ENCODE results near the gene NDUFV2. TPM values are rescaled to one million over a fixed set of nuclear protein-coding genes. Genes with fewer than 3 reads are reported as not detected.
"Not testable (repeated sequence)": the region's sequence is repeated elsewhere in the genome, so short reads cannot be mapped to it uniquely, and the experiment has no call there.

The NDUFV2 gene
- total RNA-seq, 1 donor: 355 TPM

DNA sequence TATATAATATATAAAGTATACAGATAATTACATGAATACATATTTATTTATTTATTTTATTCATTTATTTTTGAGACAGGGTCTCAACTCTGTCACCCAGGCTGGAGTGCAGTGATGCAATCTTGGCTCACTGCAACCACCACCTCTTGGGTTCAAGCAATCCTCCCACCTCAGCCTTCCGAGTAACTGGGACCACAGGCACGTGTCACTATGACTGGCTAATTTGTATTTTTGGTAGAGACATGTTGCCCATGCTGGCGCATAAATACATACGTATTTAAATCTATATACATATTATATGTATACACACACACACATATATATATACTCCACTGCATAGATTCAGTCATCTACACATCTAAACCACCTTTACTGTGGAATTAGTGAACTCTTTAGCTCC, 20.6 kb upstream of the NDUFV2 start:
- H3K9me3 ChIP-seq (ENCODE audit: low read depth, low read length): no peaks in the 10 kb centered on the region
- no peaks in the 10 kb centered on the region for H3K27me3 ChIP-seq (ENCODE audit: insufficient read depth, low read length)
- H3K4me3 ChIP-seq (ENCODE audit: low read length): no peak overlapping the region
- H3K4me1 ChIP-seq (ENCODE audit: insufficient read depth, low read length): peaks cover 26% of the 10 kb centered on the region

DNA sequence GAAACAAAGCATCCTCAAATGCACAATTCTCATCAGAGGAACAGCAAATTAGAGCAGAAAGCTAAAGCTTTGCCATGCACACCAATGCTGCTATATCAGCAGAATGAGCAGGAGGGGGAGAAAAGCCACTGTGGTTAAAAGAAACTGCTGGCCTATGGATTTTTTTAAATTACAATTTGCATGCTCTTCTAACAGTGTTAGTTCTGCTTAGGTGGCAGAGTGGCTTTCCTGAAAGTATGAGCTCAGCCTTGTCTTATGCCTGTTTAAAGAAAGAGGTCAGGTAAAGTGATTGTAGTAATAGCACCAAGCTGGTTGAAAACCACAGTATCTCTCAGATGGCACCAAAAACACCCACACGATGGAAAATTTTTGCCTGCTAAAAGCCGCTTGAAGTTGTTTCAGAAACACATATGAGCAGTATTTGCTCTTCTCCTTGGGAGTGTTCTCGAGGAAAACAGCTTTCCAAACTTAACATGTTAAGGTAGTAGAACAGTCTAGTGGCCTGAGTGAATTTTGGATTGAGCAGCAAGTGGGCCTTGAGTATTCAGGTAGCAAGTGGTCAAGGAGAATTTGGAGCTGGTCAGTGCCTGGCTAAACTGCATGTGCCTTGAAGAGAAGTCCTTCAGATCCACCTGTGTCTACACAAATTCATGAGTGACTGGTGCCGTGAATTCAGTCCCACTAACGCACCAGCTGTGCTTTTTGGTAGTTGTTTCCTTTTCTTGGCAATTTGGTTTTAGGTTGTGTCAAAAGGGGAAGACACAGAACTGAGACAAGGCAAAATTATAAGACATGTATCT, 19.6 kb upstream of the NDUFV2 start:
- Histone ChIP-seq H3K4me1 (ENCODE audit: insufficient read depth, low read length) (peaks cover 26% of the 10 kb centered on the region), H3K9me3 (ENCODE audit: low read depth, low read length) (no peaks in the 10 kb centered on the region), H3K27me3 (ENCODE audit: insufficient read depth, low read length) (no peaks in the 10 kb centered on the region), H3K4me3 (ENCODE audit: low read length) (no peak overlapping the region)

DNA sequence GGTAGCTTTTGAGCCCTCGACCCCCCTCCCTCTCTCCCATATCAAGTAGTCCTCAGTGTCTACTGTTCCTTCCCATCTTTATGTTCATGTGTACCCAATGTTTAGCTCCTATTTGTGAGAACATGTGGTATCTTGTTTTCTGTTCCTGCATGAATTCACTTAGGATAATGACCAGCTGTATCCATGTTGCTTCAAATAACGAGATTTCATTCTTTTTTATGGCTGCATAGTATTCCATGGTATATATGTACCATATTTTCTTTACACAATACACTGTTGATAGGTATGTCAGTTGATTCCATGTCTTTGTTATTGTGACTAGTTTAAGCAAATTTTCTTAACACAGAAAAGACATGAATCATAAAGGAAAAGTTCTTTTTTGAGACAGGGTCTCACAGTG, 16.5 kb upstream of the NDUFV2 start:
- H3K4me1 ChIP-seq (ENCODE audit: insufficient read depth, low read length): peaks cover 28% of the 10 kb centered on the region
- no peaks in the 10 kb centered on the region for H3K9me3 ChIP-seq (ENCODE audit: low read depth, low read length)
- H3K4me3 ChIP-seq (ENCODE audit: low read length): no peak overlapping the region
- no peaks in the 10 kb centered on the region for H3K27me3 ChIP-seq (ENCODE audit: insufficient read depth, low read length)

DNA sequence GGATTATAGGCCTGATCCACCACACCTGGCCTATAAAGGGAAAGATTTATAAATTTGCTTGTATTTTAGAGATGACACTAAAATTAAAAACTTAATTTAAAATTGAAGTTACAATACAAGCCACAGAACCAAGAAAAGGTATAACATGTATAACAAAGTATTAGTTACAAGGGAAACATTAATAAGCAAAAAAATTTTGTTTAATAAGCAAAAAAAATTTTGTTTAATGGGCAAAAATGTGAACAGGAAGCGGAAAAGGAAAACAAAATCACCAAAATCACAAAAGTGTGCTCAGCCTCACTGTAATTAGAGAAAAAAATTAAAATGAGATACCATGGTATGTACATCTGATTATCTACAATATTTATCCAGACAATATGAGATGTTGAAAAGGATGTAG, 15.9 kb upstream of the NDUFV2 start:
- Histone ChIP-seq H3K4me1 (ENCODE audit: insufficient read depth, low read length) (peaks cover 25% of the 10 kb centered on the region), H3K4me3 (ENCODE audit: low read length) (no peak overlapping the region), H3K27me3 (ENCODE audit: insufficient read depth, low read length) (no peaks in the 10 kb centered on the region), H3K9me3 (ENCODE audit: low read depth, low read length) (no peaks in the 10 kb centered on the region)

DNA sequence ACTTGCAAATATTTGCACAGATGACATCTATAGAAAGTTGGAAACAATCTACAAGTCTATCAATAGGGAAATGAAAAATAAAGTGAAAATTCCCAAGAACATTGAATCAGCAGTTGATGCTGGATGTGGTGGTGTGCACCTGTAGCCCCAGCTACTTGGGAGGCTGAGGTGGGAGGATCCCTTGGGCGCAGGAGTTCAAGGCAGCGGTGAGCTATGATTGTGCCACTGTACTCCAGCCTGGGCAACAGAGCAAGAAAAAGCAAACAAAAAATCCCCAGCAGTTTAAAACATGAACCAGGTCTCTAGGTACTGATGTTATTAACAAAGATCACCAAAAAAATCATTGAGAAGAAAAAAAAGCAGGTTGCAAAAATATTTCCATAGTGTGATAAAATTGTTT, 15.4 kb upstream of the NDUFV2 start:
- Histone ChIP-seq H3K4me1 (ENCODE audit: insufficient read depth, low read length) (peaks cover 27% of the 10 kb centered on the region), H3K27me3 (ENCODE audit: insufficient read depth, low read length) (no peaks in the 10 kb centered on the region), H3K4me3 (ENCODE audit: low read length) (no peak overlapping the region), H3K9me3 (ENCODE audit: low read depth, low read length) (no peaks in the 10 kb centered on the region)

DNA sequence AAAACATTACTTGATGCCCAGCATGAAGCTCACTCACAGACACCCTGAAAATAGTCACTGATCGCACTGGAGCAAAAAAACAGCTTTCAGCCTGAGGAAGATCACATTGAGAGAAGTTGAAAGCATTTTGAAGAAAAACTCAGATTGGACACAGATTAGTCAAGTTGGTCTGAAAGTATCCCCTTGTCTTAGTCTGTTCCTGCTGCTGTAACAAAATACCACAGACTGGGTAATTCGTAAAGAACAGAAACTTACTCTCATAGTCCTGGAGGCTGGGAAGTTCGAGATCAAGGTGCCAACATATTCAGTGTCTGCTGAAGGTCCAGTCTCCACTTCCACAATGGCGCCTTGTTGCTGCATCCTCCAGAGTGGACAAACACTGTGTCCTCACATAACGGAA, 14.2 kb upstream of the NDUFV2 start:
- Histone ChIP-seq H3K4me1 (ENCODE audit: insufficient read depth, low read length) (peaks cover 25% of the 10 kb centered on the region), H3K27me3 (ENCODE audit: insufficient read depth, low read length) (no peaks in the 10 kb centered on the region), H3K4me3 (ENCODE audit: low read length) (no peak overlapping the region), H3K9me3 (ENCODE audit: low read depth, low read length) (no peaks in the 10 kb centered on the region)

DNA sequence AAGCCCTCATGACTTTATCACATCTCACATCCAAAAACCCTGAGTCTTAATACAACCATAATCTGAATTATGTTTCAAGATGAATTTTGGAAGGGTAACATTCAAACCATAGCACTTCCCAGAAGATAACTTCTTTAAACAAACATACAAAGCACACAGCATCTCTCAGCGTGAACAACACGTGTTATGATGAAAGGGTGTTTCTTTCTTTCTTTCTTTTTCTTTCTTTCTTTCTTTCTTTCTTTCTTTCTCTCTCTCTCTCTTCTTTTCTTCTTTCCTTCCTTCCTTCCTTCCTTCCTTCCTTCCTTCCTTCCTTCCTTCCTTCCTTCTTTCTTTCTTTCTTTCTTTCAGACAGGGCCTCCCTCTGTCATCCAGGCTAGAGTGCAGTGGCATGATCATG, 13.8 kb upstream of the NDUFV2 start:
- not testable (repeated sequence) for H3K27me3 ChIP-seq (ENCODE audit: insufficient read depth, low read length); H3K9me3 ChIP-seq (ENCODE audit: low read depth, low read length); H3K4me3 ChIP-seq (ENCODE audit: low read length)
- H3K4me1 ChIP-seq (ENCODE audit: insufficient read depth, low read length): peaks cover 25% of the 10 kb centered on the region

DNA sequence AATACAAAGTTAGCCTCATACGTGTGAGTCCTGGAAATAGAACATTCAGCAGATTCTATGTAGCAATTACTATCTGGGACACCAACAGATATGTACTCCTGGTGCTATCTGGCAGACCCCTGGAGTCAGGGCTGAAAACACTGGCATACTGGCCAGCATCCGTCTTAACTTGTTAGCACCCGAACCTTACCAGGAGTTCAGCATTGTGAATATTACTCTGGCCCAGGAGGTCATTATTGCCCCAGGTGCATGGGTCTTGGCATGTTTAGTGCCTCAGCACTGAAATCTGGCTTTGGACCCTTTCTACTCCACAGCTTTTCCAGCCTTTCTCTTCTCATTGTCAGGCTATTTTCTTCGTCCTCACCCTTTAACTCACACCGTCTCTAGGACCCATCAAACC, 11.9 kb upstream of the NDUFV2 start:
- Histone ChIP-seq H3K4me3 (ENCODE audit: low read length) (no peak overlapping the region), H3K27me3 (ENCODE audit: insufficient read depth, low read length) (no peaks in the 10 kb centered on the region), H3K4me1 (ENCODE audit: insufficient read depth, low read length) (peaks cover 32% of the 10 kb centered on the region), H3K9me3 (ENCODE audit: low read depth, low read length) (no peaks in the 10 kb centered on the region)

DNA sequence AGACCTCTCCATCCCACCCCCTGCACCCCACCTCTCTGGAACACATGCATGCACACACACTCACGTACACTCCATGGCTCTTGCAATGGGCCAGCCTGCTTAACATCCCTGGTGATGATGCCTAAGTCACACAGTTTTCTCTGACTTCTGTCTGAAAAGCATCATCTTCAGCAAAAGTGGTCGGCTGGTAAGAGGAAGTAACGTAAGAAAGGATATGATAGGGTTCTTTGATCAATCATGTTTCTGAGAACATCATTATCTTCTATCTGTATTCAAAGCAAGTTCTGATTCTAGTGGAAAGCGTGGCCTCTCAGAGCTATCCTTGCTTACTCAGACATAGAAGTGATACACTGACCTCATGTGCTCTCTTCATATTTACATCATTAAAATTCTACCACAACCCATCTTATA, 11.4 kb upstream of the NDUFV2 start:
- H3K4me3 ChIP-seq (ENCODE audit: low read length): no peak overlapping the region
- peaks cover 36% of the 10 kb centered on the region for H3K4me1 ChIP-seq (ENCODE audit: insufficient read depth, low read length)
- no peaks in the 10 kb centered on the region for H3K27me3 ChIP-seq (ENCODE audit: insufficient read depth, low read length)
- H3K9me3 ChIP-seq (ENCODE audit: low read depth, low read length): no peaks in the 10 kb centered on the region

DNA sequence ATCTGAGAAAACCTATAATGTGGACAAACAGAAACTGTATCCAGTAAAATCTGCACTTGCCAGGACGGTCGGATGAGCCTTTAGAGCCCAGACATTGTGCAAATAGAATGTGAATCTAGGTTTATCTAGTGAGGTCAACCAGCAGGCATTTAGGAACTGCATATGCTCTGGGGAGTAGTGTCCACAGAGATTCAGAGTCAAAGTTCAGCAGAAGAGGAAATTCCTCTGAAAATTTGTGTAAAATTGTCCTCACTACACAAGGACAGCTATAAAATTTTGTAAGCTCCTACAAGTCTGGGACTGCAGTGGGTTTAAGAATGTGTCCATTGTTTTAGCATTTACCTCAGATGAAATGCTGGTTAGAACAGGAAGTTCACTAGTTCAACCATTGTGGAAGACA, 9.8 kb upstream of the NDUFV2 start:
- no peaks in the 10 kb centered on the region for H3K9me3 ChIP-seq (ENCODE audit: low read depth, low read length)
- H3K4me1 ChIP-seq (ENCODE audit: insufficient read depth, low read length): peaks cover 36% of the 10 kb centered on the region

DNA sequence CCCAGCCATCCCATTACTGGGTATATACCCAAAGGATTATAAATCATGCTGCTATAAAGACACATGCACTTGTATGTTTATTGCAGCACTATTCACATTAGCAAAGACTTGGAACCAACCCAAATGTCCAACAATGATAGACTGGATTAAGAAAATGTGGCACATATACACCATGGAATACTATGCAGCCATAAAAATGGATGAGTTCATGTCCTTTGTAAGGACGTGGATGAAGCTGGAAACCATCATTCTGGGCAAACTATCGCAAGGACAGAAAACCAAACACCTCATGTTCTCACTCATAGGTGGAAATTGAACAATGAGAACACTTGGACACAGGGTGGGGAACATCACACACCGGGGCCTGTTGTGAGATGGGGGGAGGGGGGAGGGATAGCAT, 9.4 kb upstream of the NDUFV2 start:
- not testable (repeated sequence) for H3K27me3 ChIP-seq (ENCODE audit: insufficient read depth, low read length); H3K4me3 ChIP-seq (ENCODE audit: low read length); H3K9me3 ChIP-seq (ENCODE audit: low read depth, low read length)
- H3K4me1 ChIP-seq (ENCODE audit: insufficient read depth, low read length): peaks cover 36% of the 10 kb centered on the region

More for the DNA sequence above, 9.8 kb upstream of the NDUFV2 start:
- Histone ChIP-seq H3K27me3 (ENCODE audit: insufficient read depth, low read length) (no peaks in the 10 kb centered on the region), H3K4me3 (ENCODE audit: low read length) (no peak overlapping the region)

DNA sequence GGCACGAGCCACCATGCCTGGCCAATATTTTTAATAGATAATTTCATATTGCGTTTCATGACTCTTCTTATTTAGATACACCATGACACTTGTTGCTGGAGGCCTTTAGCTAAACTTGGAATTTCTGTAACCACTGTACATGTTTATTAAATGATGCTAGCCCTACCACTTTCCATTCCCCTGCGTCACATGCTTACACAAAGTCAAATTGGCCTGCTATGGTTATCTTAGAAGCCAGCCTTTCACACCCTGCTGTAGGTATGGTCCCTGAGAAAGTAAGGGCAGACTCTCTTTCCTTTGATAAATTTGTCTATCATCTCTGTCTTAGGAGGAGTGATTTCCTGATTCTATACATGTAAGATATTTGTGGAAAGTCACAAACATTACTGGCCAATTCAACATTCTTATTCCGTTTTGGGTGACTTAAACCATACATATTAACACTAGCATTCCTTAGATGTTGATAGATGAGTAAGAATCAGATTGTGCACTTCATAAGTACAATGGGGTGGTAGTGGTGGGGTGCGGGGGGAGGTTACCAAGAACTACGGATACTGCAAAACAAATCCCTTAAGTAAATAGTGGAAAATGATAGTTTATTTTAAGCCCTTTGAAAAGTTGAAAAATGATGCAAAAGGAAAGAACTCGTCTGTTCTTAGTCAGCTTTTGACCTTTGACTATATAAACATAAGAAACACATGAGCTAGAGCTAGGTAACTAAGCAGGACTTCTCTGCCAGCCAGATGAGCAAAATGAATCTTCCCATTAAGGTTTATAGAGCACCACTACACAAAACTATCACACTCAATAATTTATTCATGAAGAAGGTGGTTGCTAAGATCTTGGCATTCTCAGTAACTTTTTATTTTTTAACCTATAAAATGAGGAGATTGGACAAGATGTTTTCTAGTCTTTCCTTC, 7.9 kb upstream of the NDUFV2 start:
- Histone ChIP-seq H3K4me3 (ENCODE audit: low read length) (no peak overlapping the region), H3K9me3 (ENCODE audit: low read depth, low read length) (no peaks in the 10 kb centered on the region), H3K4me1 (ENCODE audit: insufficient read depth, low read length) (peaks cover 36% of the 10 kb centered on the region), H3K27me3 (ENCODE audit: insufficient read depth, low read length) (no peaks in the 10 kb centered on the region)

DNA sequence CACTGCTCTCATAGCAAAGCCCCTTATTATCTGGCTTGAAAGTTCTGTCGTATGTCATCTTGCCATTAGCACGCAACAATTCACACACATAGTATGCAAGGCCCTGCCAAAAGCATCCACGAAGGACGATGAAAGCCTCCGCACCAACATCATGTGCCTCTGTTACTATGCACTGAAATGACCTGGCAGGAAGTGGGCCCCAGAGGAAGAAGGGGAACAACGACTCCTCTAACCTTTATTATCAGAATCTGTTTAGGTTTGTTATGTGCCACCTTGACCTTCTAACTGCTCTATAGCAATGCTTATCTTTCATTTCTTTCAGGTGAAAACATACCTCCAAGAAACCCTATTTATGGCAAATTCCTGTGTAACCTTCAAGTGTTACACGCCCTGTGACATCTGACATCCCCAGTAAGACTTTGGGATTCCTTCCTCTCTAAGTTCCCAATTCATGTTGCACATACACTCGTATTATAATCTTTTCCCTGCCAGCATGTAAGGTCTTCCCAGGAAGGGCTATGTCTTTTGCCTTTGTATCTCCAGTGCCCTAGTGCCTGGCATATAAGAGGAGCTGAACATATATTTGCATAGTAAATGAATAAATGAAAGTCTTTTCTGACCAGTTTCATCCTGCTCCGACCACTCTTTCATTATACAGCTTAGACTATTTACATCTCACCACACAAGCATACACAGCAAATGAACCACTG, 7.0 kb upstream of the NDUFV2 start:
- Histone ChIP-seq H3K4me3 (ENCODE audit: low read length) (no peak overlapping the region), H3K27me3 (ENCODE audit: insufficient read depth, low read length) (no peaks in the 10 kb centered on the region), H3K4me1 (ENCODE audit: insufficient read depth, low read length) (peaks cover 35% of the 10 kb centered on the region), H3K9me3 (ENCODE audit: low read depth, low read length) (no peaks in the 10 kb centered on the region)

DNA sequence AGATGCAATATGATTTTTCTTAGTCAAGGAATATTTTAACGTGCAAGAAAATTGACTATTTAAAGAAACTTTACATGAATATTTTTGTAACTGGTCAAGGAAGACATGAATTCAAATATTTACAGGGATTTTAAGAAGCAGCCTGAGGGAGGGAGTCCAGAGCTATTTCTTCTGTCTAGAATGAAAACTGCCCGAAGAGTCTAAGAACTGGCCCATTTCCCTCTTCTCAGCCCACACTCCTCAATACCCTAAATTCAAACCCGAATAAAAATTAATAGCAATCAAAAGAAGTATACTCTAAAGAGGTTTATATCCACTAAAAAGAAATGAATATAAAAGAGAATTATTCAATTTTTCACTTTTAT, 6.5 kb upstream of the NDUFV2 start:
- Histone ChIP-seq H3K4me1 (ENCODE audit: insufficient read depth, low read length) (peaks cover 32% of the 10 kb centered on the region), H3K9me3 (ENCODE audit: low read depth, low read length) (no peaks in the 10 kb centered on the region), H3K27me3 (ENCODE audit: insufficient read depth, low read length) (no peaks in the 10 kb centered on the region), H3K4me3 (ENCODE audit: low read length) (no peak overlapping the region)

DNA sequence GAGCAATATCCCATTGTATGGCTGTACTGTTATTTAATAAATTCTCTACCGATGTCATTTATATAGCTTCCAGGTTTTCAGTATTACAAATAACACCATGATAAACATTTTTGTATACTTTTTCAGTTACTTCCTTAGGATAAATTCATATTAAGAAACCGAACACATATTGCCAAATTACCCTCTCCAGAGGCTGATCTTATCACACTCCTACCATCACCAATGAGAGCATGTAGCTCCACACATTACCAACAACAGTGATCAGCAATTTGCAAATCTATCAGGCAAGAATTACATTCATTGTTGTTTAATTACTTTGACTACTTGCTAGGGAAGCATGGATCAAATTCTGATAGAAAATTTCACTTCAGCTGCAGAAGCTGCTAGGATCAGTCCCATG, 5.8 kb upstream of the NDUFV2 start:
- Histone ChIP-seq H3K4me3 (ENCODE audit: low read length) (no peak overlapping the region), H3K27me3 (ENCODE audit: insufficient read depth, low read length) (no peaks in the 10 kb centered on the region), H3K9me3 (ENCODE audit: low read depth, low read length) (no peaks in the 10 kb centered on the region), H3K4me1 (ENCODE audit: insufficient read depth, low read length) (peaks cover 36% of the 10 kb centered on the region)

Data from mononuclear cell (primary cell).